Measurements from ENCODE around the gene BMPR1B. TPM values are rescaled to one million over a fixed set of nuclear protein-coding genes. Genes with fewer than 3 reads are reported as not detected.

Gene BMPR1B
- total RNA-seq, 1 donor from 2014 or later = 26.8 TPM

- Mint-ChIP-seq H3K9me3 (no peaks in the 10 kb centered on the region), H3K36me3 (ENCODE audit: low read depth) (no peaks in the 10 kb centered on the region), H3K27ac (ENCODE audit: unreplicated experiment) (no peak overlapping the region), H3K4me1 (peaks cover 32% of the 10 kb centered on the region), H3K27me3 (ENCODE audit: low read depth) (peaks cover 14% of the 10 kb centered on the region), H3K4me3 (no peak overlapping the region)
- TF ChIP-seq CTCF (conservative IDR thresholded peaks at IDR 0.05) = no peak
- no peak for DNase-seq (ENCODE audit: low read depth, low spot score)
Measured at GRCh38 chr4:94763500-94763899, 5.7 kb downstream of the BMPR1B start.

- Mint-ChIP-seq H3K4me3 (no peak overlapping the region), H3K36me3 (ENCODE audit: low read depth) (no peaks in the 10 kb centered on the region), H3K27ac (ENCODE audit: unreplicated experiment) (no peak overlapping the region), H3K27me3 (ENCODE audit: low read depth) (peaks cover 9% of the 10 kb centered on the region), H3K4me1 (peaks cover 27% of the 10 kb centered on the region), H3K9me3 (no peaks in the 10 kb centered on the region)
- DNase-seq (ENCODE audit: low read depth, low spot score) = no peak
- no peak for TF ChIP-seq CTCF (conservative IDR thresholded peaks at IDR 0.05)
Measured at GRCh38 chr4:94764069-94764468, 6.3 kb downstream of the BMPR1B start.

GRCh38 chr4:94765174-94765573 is 7.4 kb downstream of the BMPR1B start:
- no peak for DNase-seq (ENCODE audit: low read depth, low spot score)
- H3K27ac Mint-ChIP-seq (ENCODE audit: unreplicated experiment) = no peak overlapping the region
- H3K9me3 Mint-ChIP-seq = no peaks in the 10 kb centered on the region
- TF ChIP-seq CTCF (conservative IDR thresholded peaks at IDR 0.05) = no peak
- H3K4me1 Mint-ChIP-seq = peaks cover 19% of the 10 kb centered on the region
- H3K36me3 Mint-ChIP-seq (ENCODE audit: low read depth) = no peaks in the 10 kb centered on the region
- H3K4me3 Mint-ChIP-seq = no peak overlapping the region
- no peaks in the 10 kb centered on the region for H3K27me3 Mint-ChIP-seq (ENCODE audit: low read depth)

GRCh38 chr4:94765648-94766047 is 7.9 kb downstream of the BMPR1B start:
- H3K27me3 Mint-ChIP-seq (ENCODE audit: low read depth) = no peaks in the 10 kb centered on the region
- no peak for DNase-seq (ENCODE audit: low read depth, low spot score)
- no peak for TF ChIP-seq CTCF (conservative IDR thresholded peaks at IDR 0.05)
- no peaks in the 10 kb centered on the region for H3K9me3 Mint-ChIP-seq
- H3K36me3 Mint-ChIP-seq (ENCODE audit: low read depth) = no peaks in the 10 kb centered on the region
- no peak overlapping the region for H3K27ac Mint-ChIP-seq (ENCODE audit: unreplicated experiment)
- H3K4me3 Mint-ChIP-seq = no peak overlapping the region
- H3K4me1 Mint-ChIP-seq = peaks cover 16% of the 10 kb centered on the region

GRCh38 chr4:94766856-94767255 is 9.1 kb downstream of the BMPR1B start:
- no peaks in the 10 kb centered on the region for H3K27me3 Mint-ChIP-seq (ENCODE audit: low read depth)
- no peaks in the 10 kb centered on the region for H3K9me3 Mint-ChIP-seq
- peaks cover 16% of the 10 kb centered on the region for H3K4me1 Mint-ChIP-seq
- no peak for DNase-seq (ENCODE audit: low read depth, low spot score)
- no peak overlapping the region for H3K27ac Mint-ChIP-seq (ENCODE audit: unreplicated experiment)
- H3K4me3 Mint-ChIP-seq = no peak overlapping the region
- TF ChIP-seq CTCF (conservative IDR thresholded peaks at IDR 0.05) = no peak
- H3K36me3 Mint-ChIP-seq (ENCODE audit: low read depth) = no peaks in the 10 kb centered on the region

- no peak for TF ChIP-seq CTCF (conservative IDR thresholded peaks at IDR 0.05)
- H3K4me1 Mint-ChIP-seq = peaks cover 12% of the 10 kb centered on the region
- no peaks in the 10 kb centered on the region for H3K27me3 Mint-ChIP-seq (ENCODE audit: low read depth)
- no peak overlapping the region for H3K27ac Mint-ChIP-seq (ENCODE audit: unreplicated experiment)
- H3K36me3 Mint-ChIP-seq (ENCODE audit: low read depth) = no peaks in the 10 kb centered on the region
- no peak for DNase-seq (ENCODE audit: low read depth, low spot score)
- no peak overlapping the region for H3K4me3 Mint-ChIP-seq
- H3K9me3 Mint-ChIP-seq = no peaks in the 10 kb centered on the region
Measured at GRCh38 chr4:94767446-94767845, 9.7 kb downstream of the BMPR1B start.

All from neural crest cell (in vitro differentiated cells).